HL-60 (cell line): Measurements from ENCODE around the gene TRIOBP.
A peak's percentile ranks its signal among the peaks of the same experiment; 100 is the strongest.

Experiments
- CTCF ChIP-seq: IDR thresholded peaks from one replicate; pipeline ENCODE4 v1.5.1; 2011; ENCODE audit warnings: low read length, control low read depth, inconsistent platforms; ENCODE audit not compliant: insufficient read depth
- GABPA ChIP-seq: IDR thresholded peaks from 2 replicates; pipeline ENCODE4 v1.6.1; 2012; ENCODE audit warnings: low read depth
- POLR2AphosphoS5 ChIP-seq: IDR thresholded peaks from 2 replicates; pipeline ENCODE4 v1.6.1; 2012; ENCODE audit warnings: low read depth

- TF ChIP-seq POLR2AphosphoS5 (no peak), CTCF (peak; percentile 84), GABPA (no peak)
These were observed 121.0 kb downstream of the TRIOBP start for GRCh38 chr22:37817705-37818408.
